ENCODE data around the gene C1QTNF7. TPM values are rescaled to one million over a fixed set of nuclear protein-coding genes. Genes with fewer than 3 reads are reported as not detected.

C1QTNF7 gene
- total RNA-seq, 1 donor from 2014 or later = not detected

Other genes with a start within 250 kb of the C1QTNF7 start
- 21.1 and 23.2 TPM in 2 replicates for gene CC2D2A, start 41.8 kb downstream of the C1QTNF7 start, total RNA-seq
- 75.7 and 83.3 TPM in 2 replicates for gene FBXL5, start 227.3 kb downstream of the C1QTNF7 start, total RNA-seq